ENCODE results near the gene BDKRB2.

BDKRB2 gene

DNA sequence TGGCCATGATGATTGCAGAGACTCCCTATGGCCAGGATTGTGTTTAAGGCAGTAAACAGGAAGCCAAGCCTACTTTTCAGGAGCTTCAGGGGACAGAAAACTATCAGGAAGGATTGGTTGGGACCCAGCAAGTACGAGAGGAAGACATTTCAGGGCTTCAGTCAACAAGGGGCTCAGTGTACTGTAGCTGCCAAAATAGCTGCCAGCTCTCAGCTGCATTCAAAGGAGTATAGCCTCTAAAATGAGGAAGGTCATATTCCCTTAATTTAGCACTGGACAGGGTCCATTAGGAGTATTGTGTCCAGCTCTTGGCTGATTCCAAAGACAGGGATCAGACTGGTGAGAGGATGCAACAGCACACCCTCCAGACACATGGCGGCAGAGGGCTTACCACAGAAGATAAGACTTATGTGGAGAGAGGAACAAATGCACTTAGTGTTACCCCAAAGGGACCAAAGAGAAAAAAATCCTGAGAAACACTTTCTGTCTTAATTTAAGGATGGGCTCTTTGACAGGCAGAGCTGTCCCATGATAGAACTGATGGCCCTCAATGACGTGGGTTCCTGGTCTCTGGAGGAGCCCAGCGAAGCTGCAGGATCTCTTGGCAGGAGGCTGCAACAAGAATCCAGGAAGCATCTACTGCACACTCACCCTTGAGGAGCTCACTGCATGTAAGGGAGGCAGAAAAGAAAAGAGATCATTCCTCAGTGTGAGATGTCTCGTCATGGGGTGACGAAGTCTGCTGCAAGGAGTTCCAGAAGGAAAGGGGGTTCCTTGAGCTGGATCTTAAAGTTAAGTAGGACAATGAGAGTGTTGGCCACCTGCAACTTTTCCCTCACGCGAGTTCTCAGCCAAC, 66.2 kb downstream of the BDKRB2 start:
- DNase-seq (ENCODE audit: low read depth in 2 of 2) = no peak

DNA sequence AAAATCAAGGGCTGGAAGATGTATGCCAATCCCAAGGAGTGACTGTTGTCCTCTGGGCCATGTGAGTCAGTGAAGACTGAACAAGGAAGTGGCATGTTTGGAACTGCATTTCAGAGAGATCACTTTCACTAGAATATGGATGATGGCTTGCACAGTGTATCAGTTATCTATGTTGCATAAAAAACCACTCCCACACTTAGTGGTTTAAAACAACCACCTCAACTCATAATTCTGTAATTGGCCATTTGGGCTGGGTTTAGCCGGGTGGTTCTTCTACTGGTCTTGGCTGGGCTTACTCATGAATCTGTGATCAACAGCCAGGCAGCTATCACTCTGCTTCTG, 66.8 kb downstream of the BDKRB2 start:
- DNase-seq (ENCODE audit: low read depth in 2 of 2) = no peak

DNA sequence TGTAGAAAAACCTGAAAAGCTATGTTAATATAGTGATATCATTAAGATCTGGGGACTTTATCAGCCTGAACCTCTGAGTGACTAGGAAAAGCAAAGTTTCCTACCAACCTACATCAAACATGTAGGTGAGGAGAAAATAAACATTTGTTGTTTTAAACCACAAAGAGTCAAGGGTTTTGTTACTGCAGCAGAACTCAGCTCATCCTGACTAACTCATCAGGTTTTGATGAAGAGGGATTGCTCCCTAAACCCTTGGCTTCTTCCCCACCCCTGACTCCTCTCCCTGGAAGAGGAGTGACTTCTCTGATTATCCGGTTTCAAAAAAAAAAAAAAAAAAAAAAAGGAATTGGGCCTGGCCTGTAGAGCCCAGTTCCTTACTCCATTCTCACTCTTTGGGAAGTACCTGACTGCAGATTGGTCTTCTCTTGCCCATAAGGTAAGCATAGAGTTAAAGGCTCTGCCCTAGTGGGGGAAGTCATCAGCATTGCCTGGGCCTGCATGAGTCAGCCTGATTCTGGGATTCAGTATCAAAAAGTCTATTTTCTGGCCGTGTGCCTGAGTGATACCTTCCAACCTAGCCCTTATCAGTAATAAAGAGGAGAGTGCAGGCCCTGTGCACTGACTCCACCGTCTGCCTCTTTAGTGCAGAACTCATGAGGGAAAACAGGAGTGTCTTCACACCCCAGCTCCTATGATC, 68.3 kb downstream of the BDKRB2 start:
- no peak for DNase-seq (ENCODE audit: low read depth in 2 of 2)

DNA sequence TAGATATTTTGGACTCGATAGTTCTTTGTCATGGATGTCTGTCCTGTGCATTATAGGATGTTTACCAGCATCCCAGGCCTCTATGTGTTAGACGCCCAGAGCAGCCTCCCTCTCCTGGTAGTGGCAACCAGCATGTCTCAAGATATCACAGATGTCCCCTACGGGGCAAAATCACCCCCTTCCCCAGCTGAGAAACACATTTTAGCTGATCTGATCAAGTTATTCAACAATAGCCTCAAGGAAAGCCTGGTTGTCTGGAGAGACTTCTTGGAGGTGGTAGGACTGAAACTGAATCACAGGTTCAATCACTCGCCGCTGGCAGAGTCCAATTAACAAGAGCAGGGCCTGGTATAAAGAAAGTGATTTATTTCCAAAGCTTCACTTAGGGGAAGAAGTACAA, 69.0 kb downstream of the BDKRB2 start:
- DNase-seq (ENCODE audit: low read depth in 2 of 2) = no peak

DNA sequence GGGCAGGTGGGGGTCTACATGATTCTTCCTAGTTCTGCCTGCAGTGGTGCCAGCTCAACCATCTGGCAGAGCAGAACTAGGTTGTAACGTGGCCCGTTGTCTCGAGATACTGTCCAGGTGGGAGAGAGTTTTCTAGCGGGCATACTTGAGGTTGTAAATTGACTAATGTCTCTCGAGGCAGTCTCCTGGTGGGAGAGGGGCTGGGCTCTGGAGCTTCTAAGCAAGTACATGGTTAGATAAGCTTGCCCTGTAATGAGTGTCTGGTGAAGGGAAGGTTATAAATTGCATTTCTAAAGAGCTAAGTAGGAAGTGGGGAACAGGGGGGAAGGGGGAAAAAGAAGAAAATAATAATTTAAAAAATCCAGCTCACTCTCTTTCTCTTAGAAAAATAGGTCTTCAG, 69.5 kb downstream of the BDKRB2 start:
- no peak for DNase-seq (ENCODE audit: low read depth in 2 of 2)

DNA sequence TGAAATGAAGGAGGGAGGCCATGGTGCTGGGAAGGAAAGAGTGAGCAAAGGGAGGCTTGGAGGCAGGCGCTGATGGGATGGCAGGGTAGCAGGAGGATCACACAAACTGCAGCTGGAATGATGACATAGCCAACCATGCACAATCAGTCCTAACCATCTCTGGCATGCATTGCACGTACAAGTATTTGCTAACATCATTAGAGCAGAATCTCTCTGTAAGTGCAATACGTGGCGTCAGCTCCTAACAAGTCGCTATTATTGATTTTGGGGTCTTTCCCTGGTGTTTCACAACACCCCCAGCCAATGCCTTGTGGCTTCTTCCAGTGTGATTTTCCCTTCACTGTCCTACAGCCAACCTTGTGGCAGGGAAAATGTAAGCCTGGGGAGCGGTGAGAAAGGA, 69.9 kb downstream of the BDKRB2 start:
- no peak for DNase-seq (ENCODE audit: low read depth in 2 of 2)

DNA sequence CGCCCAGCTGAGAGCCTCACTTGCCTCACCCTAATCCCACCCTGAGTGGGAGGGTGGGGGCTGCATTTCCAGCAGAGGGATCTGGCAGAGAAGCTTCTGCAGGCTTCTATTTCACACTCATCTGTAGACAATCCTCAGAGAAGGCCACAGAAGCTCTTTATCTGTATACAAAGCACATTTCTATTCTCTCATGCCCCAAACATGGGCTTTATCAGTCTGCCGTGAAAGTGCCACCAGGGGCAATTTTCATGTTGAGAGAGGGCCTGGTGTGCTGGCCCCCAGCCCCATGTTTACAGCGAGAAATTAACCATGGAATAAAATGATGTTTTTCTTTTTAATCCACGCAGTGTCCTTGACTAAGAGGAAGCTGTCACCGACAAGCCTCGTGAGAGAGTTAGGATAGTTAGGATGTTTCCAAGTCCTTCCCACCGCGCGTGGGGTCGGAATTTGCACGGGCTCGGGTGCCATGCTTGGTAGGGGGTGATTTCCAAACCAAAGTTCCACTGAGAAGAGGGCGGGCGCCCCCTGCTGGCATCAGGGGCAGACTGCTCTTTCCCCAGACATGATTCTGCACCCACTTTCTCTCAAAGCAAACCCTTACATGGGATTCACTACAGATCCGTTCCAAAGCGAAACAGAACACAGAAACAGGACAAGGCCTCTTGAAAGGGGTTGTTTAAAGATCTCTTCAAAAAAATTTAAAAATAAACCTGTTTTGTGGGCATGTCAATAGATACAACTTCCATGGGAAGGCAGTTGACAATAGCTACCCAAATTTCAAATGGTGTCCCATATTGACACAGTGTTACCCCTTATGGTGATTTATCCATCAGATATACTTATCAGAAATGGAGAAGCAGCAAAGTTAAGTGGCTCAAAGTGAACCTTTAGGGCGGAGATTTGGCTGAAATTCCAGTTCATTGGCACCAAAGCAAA, 70.8 kb downstream of the BDKRB2 start:
- DNase-seq (ENCODE audit: low read depth in 2 of 2) = peak; percentile 14 to 48

DNA sequence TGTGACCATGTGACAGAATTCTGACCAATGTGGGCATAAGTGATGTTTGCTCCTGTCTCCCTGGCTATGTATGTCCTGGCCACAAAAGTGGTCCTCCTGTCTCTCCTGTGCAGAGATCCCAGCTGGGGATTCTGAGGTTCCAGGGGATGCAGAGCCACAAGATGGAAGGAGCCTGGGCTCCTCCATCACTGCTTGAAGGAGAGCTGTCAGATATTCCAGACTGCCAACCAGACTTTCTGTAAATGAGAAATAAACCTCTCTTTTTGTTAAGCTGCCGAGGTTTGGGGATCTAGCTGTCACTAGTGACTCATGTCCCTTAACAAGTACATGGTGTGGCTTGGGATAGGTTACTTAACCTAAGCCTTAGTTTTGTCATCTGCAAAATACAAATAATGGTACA, 73.3 kb downstream of the BDKRB2 start:
- no peak for DNase-seq (ENCODE audit: low read depth in 2 of 2)

DNA sequence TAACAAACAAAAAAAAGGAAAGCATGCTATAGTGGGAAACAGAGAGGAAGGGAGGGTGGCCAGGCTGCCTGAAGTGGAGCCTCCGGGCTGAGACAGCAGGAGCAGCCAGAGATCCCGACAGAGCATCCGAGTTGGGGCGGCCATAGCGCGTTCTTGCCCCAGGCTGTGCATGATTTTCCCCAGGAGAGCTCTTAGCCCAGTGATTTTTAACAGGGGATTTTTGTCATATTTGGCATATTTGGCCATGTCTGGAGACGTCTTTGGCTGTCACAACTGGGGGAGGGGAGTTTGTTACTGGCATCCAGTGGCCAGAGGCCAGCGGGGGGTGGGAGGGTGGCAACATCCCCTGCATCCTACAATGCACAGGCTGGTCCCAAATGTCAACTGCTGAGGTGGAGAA, 74.9 kb downstream of the BDKRB2 start:
- no peak for DNase-seq (ENCODE audit: low read depth in 2 of 2)

DNA sequence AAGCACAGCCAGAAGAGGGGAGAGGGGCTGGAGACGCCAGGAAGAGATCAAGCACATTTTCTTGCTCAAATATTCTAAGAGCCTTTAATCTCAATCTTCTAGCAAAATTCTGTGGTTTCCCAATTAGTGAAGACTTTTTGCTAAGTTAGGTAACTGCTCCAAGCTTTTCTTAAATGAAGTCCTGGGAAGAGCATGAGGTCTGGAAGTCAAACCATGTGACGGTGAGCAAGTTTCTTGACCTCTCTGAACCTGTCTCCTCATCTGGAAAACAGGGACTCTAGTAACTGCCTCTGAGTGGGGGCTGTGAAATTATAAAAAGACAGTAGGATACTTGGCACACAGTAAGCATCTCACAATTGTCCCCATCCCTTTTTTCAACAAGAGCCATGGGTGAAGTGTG, 75.5 kb downstream of the BDKRB2 start:
- no peak for DNase-seq (ENCODE audit: low read depth in 2 of 2)

DNA sequence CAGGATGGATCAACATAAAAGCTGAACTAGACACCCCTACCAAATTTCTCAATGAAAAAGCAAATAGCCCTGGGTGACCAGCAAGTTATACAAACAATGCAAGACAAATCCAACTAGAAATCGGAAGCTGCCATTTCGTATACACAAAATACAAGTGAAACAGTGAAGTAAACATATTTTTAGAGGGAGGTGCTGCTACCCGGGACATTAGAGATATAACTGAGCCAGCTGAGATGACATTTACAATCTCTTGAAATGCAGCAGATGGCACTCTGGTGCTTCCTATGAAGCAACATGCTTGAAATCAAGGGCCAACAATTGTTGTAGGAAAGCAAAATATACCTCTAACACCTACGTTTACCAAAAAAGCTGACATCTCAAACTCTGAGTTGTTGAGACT, 76.8 kb downstream of the BDKRB2 start:
- DNase-seq (ENCODE audit: low read depth in 2 of 2) = no peak

DNA sequence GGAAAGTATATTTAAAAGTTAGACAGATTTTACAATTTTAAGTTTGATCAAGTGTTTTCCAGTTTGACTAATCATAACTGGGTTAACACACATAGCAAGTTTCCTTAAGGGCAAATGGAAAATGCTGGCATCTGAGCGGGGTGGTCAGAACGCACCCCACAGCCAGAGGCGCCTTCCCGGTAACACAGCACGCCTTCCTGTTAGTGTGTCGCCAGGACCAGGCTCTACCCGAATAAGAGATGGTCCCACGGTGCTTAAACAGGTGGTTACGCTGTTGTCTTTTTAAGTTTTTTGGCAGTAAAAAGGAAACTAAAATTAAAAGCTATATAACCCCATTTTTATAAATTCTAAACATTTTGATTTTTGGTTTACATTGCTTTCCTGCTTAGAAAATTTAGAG, 79.4 kb downstream of the BDKRB2 start:
- no peak for DNase-seq (ENCODE audit: low read depth in 2 of 2)

DNA sequence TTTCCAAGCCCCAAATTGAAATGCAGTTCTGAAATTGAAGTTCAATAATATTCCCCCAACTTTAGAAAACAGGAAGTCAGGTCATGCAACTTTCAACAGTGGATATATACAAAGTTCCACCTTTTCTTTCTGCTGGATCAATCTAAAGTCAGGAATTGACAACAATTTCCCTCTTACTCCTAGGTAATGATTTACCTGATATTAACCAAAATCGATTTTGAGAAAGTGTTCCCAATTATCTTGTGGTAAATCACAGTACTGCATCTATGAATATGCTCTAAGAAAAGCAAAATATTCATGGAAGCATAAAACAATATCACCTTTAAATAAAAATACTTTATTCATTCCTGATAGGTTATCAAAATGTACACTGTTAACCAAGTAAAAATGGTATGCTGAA, 79.8 kb downstream of the BDKRB2 start:
- DNase-seq (ENCODE audit: low read depth in 2 of 2) = no peak

DNA sequence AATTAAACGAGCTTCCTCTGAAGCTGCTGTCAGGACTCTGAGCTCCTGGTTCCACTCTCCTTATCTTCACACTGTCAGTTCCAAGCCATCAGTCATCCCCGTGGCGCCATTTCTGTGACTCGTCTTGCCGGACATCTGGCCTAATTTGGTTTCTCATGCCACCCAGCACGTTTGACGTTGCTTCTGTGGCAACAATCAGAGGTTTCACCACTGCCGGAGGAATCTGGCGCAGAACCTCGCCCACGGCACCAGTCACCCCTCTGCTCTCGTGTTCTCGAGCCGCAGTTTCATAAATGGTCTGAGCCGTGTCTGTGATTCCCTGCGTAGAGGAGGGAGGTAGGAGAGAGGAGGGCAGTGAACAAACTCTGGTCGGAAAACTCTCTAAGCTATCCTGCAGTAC, 81.0 kb downstream of the BDKRB2 start:
- no peak for DNase-seq (ENCODE audit: low read depth in 2 of 2)

DNA sequence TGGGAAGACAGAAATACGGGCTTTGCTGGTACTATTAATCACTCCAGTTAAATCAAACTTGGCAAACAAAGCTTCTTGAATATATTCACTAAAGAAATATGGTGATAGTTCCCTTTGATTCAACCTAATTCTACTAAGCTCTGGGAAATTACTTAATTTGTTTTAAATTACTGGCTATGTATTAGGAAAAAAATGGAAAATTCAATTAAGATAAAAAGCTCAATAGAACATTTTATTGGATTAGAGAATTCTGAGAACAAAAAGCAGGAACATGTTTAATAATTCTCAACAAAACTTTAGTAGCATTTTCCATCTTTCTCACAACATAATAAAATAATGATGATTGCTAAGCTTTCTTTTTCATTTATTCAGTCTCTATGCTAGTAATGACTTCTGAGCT, 81.6 kb downstream of the BDKRB2 start:
- no peak for DNase-seq (ENCODE audit: low read depth in 2 of 2)

DNA sequence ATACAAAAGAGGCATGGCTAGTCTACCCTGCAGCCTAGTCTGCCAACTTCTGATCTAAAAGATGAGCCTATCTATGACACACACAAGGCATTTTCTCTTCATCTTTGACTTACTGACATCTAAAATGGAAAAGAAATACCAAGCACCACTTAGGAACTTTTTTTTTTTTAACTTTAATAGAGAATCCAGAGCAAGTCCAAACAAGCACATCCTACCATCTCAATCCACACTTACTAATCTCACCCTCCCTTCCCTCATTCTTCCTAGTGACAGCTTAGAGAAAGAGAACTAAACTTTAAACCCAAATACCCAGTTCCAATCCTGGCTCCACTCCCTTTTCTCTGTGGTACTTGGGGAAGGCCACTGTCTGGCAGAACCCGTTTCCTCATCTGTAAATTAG, 83.2 kb downstream of the BDKRB2 start:
- no peak for DNase-seq (ENCODE audit: low read depth in 2 of 2)

Data from stimulated activated CD8-positive, alpha-beta memory T cell treated with anti-CD3 and anti-CD28 coated beads, Interleukin-2, amount 100 ng/mL, for 1 hour (primary cell).